Activated B cell treated with CpG ODN at 0.5 μM for 24 hours (primary cell): ENCODE results near the gene GFY. TPM values are rescaled to one million over a fixed set of nuclear protein-coding genes. Genes with fewer than 3 reads are reported as not detected.
A peak's percentile ranks its signal among the peaks of the same experiment; 100 is the strongest.

Experiments
- ATAC-seq: fragments of 200-7000 bp; cut with Tn5 transposase; one replicate; pipeline ENCODE4 v1.10.0; 2021; ENCODE audit warnings: low read depth, mild to moderate bottlenecking, moderate library complexity
- CTCF ChIA-PET: fragments of 350-600 bp; sonication (Branson Sonifier 250); formaldehyde crosslinking; loops from one replicate; lab custom pipeline; 2021; ENCODE audit warnings: antibody characterized with exemption; lab: Charles Lee
- POLR2A ChIA-PET: fragments of 350-600 bp; sonication (Branson Sonifier 250); formaldehyde crosslinking; loops from one replicate; lab custom pipeline; 2021; ENCODE audit warnings: antibody characterized with exemption; lab: Charles Lee
- DNase-seq: peaks from one replicate; pipeline ENCODE4 v3.0.0; 2022
- H3K27ac Mint-ChIP-seq: one replicate; pipeline ENCODE4 v1.8.0; 2020; ENCODE audit warnings: mixed read lengths
- H3K27me3 Mint-ChIP-seq: one replicate; pipeline ENCODE4 v1.8.0; 2021; ENCODE audit warnings: mixed read lengths
- H3K36me3 Mint-ChIP-seq: one replicate; pipeline ENCODE4 v1.8.0; 2021; ENCODE audit warnings: low read depth, mixed read lengths
- H3K4me1 Mint-ChIP-seq: one replicate; pipeline ENCODE4 v1.8.0; 2021; ENCODE audit warnings: mixed read lengths
- H3K4me3 Mint-ChIP-seq: one replicate; pipeline ENCODE4 v1.8.0; 2020; ENCODE audit warnings: mild to moderate bottlenecking, mixed read lengths
- H3K9me3 Mint-ChIP-seq: one replicate; pipeline ENCODE4 v1.8.0; 2020; ENCODE audit warnings: mixed read lengths
- intact Hi-C: fragments of 100-400 bp; cut with micrococcal nuclease; formaldehyde crosslinking; loops from one replicate; pipeline ENCODE4 v1.15.1; 2024
- total RNA-seq: library from RNA; stranded (reverse); gene quantifications from 2 replicates; pipeline ENCODE4 v1.2.3, GENCODE V29; 2022
- TF ChIP-seq, protein P1 (sequence below): fragments of 200-600 bp; IDR thresholded peaks from one replicate; pipeline ENCODE4 v1.8.0; 2022; ENCODE audit warnings: antibody characterized with exemption, mild to moderate bottlenecking

The GFY gene
- total RNA-seq, 1 donor from 2014 or later = not detected

DNA sequence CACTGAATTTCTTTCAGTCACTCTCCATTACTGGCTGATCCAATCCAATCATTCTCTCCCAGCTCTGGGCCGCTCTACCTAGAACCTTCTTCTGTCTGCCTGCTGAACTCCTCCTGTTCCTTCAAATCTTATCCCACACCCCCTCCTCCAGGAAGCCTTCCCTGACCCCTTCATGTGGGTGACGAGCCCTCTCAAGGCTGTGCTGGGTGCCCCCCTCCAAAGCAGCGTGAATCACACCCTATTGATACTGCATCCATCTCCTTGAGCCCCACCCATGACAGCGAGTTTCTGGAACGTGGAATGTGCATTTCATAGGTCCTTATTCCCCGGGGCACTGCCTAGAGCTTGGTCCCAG, 23.2 kb downstream of the GFY start:
- CTCF ChIA-PET = interaction anchor here (0.6 to 1.3 kb wide), 2 partner anchors 24 to 57 kb away, joined by 3 to 4 read pairs; no protein-coding TSS in a partner anchor
- no peak for ATAC-seq
- H3K27ac Mint-ChIP-seq = peak overlapping the region; percentile 35
- H3K4me3 Mint-ChIP-seq = no peak overlapping the region
- intact Hi-C loops = no loop called here
- H3K4me1 Mint-ChIP-seq = peaks cover 51% of the 10 kb centered on the region
- no peak for DNase-seq
- no peaks in the 10 kb centered on the region for H3K27me3 Mint-ChIP-seq
- H3K36me3 Mint-ChIP-seq = peaks cover 56% of the 10 kb centered on the region
- POLR2A ChIA-PET = interaction anchor here (1.4 to 10.9 kb wide), 3 partner anchors 20 to 57 kb away, joined by 3 to 193 read pairs (median 5); partner anchors contain the start of genes FLT3LG and RPS11
- H3K9me3 Mint-ChIP-seq = no peaks in the 10 kb centered on the region
- TF ChIP-seq, protein P1, sequence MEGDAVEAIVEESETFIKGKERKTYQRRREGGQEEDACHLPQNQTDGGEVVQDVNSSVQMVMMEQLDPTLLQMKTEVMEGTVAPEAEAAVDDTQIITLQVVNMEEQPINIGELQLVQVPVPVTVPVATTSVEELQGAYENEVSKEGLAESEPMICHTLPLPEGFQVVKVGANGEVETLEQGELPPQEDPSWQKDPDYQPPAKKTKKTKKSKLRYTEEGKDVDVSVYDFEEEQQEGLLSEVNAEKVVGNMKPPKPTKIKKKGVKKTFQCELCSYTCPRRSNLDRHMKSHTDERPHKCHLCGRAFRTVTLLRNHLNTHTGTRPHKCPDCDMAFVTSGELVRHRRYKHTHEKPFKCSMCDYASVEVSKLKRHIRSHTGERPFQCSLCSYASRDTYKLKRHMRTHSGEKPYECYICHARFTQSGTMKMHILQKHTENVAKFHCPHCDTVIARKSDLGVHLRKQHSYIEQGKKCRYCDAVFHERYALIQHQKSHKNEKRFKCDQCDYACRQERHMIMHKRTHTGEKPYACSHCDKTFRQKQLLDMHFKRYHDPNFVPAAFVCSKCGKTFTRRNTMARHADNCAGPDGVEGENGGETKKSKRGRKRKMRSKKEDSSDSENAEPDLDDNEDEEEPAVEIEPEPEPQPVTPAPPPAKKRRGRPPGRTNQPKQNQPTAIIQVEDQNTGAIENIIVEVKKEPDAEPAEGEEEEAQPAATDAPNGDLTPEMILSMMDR = no peak

DNA sequence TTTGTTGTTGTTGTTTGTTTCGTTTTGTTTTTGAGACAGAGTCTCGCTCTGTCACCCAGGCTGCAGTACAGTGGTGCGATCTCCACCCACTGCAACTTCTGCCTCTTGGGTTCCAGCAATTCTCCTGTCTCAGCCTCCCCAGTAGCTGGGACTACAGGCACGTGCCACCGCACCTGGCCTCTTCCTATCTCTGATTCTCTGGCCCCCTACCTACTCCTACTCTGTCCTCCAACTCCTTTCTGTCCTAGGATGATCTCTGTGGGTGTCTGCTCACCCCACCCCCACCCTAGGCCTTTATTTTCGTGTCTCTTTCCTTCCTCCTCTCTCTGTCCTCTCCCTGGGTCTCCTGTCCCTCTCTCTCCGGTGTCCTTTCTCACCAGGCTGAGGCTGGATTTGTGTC, 25.2 kb downstream of the GFY start:
- Mint-ChIP-seq H3K4me1 (peaks cover 55% of the 10 kb centered on the region), H3K27me3 (no peaks in the 10 kb centered on the region), H3K9me3 (no peaks in the 10 kb centered on the region), H3K36me3 (peaks cover 63% of the 10 kb centered on the region), H3K4me3 (peak overlapping the region; percentile 97), H3K27ac (peak overlapping the region; percentile 30)
- ChIA-PET CTCF (interaction anchor here (2.7 kb wide), 1 partner anchor 20 kb away, joined by 14 read pairs; no protein-coding TSS in a partner anchor), POLR2A (interaction anchor here (0.7 to 10.9 kb wide), 4 partner anchors 18 to 934 kb away, joined by 6 to 193 read pairs (median 23); partner anchors contain the start of genes FLT3LG and POLD1)
- TF ChIP-seq, protein P1 = no peak
- DNase-seq = no peak
- intact Hi-C loops = loop anchor here (5.0 to 10.0 kb wide), 6 partner anchors 118 to 877 kb away; partner anchors contain the start of genes AKT1S1, KCNC3, LHB and PPP1R15A
- no peak for ATAC-seq

DNA sequence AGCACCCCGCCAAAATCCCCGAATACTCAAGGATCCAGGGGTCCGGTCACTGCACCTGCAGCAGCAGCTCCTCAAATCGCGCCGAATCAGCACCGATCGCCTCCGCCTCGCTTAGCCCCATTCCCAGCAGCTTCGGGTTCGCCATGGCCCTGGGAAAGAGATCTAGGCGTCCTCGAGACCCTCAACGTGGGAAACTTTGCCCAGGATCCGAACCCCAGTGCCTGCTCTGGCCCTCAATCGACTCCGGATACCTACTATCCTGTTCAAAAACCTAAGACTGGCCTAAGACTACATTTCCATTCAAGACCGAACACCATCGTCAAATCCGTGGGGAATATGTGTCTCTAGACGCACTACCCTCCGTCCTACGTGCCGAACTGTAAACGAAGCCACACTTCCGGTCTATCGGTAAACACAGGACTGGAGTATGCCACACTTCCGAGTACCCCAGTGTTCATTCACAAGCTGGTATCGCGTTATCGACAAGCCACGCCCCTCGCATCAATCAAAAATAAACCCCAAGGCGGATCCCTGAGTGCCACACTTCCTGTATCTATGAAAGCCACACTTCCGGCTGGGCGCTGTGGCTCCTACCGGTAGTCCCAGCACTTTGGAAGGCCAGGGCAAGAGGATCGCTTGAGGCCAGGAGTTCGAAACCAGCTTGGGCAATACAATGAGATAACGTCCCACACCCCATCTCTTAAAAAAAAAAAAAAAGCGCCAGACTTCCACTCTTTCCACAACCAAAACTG, 26.4 kb downstream of the GFY start, which contains the start of gene PIH1D1:
Gene PIH1D1, minus strand, starts transcription at position 385 of the 752 bp plus-strand sequence. Its CDS starts 240 bp downstream, at position 145.
- Mint-ChIP-seq H3K27me3 (no peaks in the 10 kb centered on the region), H3K4me3 (peak within 1 kb of the TSS; percentile 99), H3K4me1 (peaks cover 55% of the 10 kb centered on the region), H3K36me3 (peaks cover 66% of the 10 kb centered on the region), H3K27ac (peak within 1 kb of the TSS; percentile 100), H3K9me3 (no peaks in the 10 kb centered on the region)
- intact Hi-C loops = loop anchor here (1.0 to 10.0 kb wide), 10 partner anchors 8 to 876 kb away; partner anchors contain the start of genes AKT1S1, C19orf73, GYS1 and KCNC3
- ATAC-seq (peak; percentile 60), DNase-seq (peak; percentile 79)
- ChIA-PET CTCF (interaction anchor here (0.8 to 2.7 kb wide), 4 partner anchors 8 to 226 kb away, joined by 3 to 14 read pairs (median 4); no protein-coding TSS in a partner anchor), POLR2A (interaction anchor here (0.5 to 10.9 kb wide), 31 partner anchors 7 to 1285 kb away, joined by 3 to 193 read pairs (median 4); partner anchors contain the start of genes CD37, FLT3LG, NOSIP and PRR12)
- TF ChIP-seq, protein P1 = no peak

DNA sequence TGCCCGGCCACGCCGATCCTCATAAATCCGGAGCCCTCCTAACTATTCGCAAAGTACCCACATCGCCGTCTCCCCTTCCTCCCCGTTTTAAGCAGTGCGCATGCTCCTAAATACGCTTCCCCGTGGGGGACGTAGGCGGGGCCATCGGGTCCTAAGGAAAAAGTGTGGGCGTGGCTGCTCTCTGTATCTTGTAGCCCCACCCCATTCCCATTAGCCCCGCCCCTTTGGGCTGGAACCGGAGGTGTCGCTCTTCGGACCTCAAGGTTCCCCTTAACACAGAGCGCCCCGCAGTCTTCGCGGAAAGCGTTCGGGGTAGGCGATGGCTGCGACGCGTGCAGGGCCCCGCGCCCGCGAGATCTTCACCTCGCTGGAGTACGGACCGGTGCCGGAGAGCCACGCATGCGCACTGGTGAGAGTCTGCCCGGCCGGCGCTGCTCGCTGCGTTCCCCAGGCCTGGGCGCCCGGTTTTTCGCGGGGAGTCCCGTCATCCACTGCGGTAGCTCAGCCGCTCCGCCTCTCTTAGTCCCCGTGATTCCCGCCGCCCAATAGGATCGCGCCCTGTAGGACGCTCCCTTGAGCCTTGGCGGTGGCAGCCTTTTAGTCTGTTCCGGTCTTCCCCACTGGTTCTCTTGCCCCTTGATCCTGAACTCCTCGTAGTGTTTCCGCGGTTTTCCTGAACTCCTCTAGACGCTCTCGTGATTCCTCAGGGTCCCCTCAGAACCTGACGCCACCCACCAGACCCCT, 28.0 kb downstream of the GFY start, which contains the start of gene ALDH16A1:
Gene ALDH16A1, plus strand, starts transcription at position 213 of the 744 bp plus-strand sequence. Its CDS starts 107 bp downstream, at position 320.
- POLR2A ChIA-PET = interaction anchor here (0.6 to 10.9 kb wide), 30 partner anchors 11 to 459 kb away, joined by 3 to 193 read pairs (median 4); partner anchors contain the start of genes CD37, FLT3LG, FUZ and KASH5

More for the DNA sequence above, 28.0 kb downstream of the GFY start, which contains the start of gene ALDH16A1:
- intact Hi-C loops = loop anchor here (1.0 to 10.0 kb wide), 14 partner anchors 16 to 874 kb away; partner anchors contain the start of genes AKT1S1, BCL2L12, C19orf73 and IRF3
- TF ChIP-seq, protein P1 = no peak
- Mint-ChIP-seq H3K27ac (peak within 1 kb of the TSS; percentile 100), H3K36me3 (peaks cover 65% of the 10 kb centered on the region), H3K4me3 (peak within 1 kb of the TSS; percentile 99), H3K27me3 (no peaks in the 10 kb centered on the region), H3K9me3 (no peaks in the 10 kb centered on the region), H3K4me1 (peaks cover 56% of the 10 kb centered on the region)
- CTCF ChIA-PET = interaction anchor here (0.8 to 1.7 kb wide), 3 partner anchors 17 to 145 kb away, joined by 3 to 9 read pairs (median 5); no protein-coding TSS in a partner anchor
- DNase-seq = peak; percentile 96
- ATAC-seq = peak; percentile 82
